Heart left ventricle (tissue), 13 donors: ENCODE data around the gene OR13G1.

Experiments used
- POLR2A ChIP-seq, 2 donors: fragments of 450-650 bp; IDR thresholded peaks; one replicate each; pipeline ENCODE4 v1.6.1; 2017; ENCODE audit warnings: antibody characterized with exemption in 2 of 2, mild to moderate bottlenecking in 2 of 2, moderate library complexity in 2 of 2
- TF ChIP-seq, protein P1 (sequence below), 12 donors: fragments of 200-600 bp; sonication (generic) in 4 of 12; IDR thresholded peaks; one replicate each; pipeline versions ENCODE4 v1.5.0 to v1.8.0; 2018 to 2022; ENCODE audit warnings: antibody characterized with exemption in 12 of 12, mild to moderate bottlenecking in 5 of 12
- donor health status: ischemic (EF 13 %, LVEDD 7.1; RV severe dilation, severe dysfunction).
- donor health status: DM: no; HTN: yes; CAD: no.
- donor health status: DM: no; HTN: no; CAD: no.
- donor health status: ischemic (EF 25% LVEDD 6.9; RV normal size, moderate dysfunction).
- donor health status: ischemic (EF 25% LVEDD 5.7; RV mildly dilated, moderate dysfunction).
- donor health status: ischemic (EF 35%, LVEDD 5.7; RV mildly dilated, moderate dysfunction).
- donor health status: nonischemic (EF 11% LVEDD 7.7; RV severe dilation, severe dysfunction).
- donor health status: DM: yes; HTN: yes; CAD: no.
- donor health status: PGD.
- donor health status: ischemic (EF 29% LVEDD 5.4; RV normal size, mild dysfunction).
- donor health status: nonischemic (EF 23%, LVEDD 6.1; RV moderate dilation, normal function).

DNA sequence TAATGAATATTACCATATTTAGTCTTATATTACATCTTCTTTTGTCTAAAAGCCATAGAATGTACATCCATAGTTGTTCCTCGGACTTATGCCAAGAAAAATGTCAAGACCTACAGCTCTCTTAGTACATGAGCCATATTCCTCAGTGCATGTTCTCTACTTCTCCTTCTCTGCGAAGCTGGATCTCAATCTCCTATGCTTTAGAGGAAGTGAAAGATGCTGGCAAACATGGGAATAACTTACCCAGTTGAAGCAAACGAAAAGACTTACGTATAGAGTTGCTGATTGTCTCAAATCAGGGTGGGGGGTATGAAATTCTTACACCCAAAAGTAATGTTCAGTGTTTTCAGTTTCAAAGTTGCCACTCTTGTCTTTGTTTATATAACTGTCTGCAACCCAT lies 32.7 kb downstream of the OR13G1 start:
- TF ChIP-seq, protein P1, sequence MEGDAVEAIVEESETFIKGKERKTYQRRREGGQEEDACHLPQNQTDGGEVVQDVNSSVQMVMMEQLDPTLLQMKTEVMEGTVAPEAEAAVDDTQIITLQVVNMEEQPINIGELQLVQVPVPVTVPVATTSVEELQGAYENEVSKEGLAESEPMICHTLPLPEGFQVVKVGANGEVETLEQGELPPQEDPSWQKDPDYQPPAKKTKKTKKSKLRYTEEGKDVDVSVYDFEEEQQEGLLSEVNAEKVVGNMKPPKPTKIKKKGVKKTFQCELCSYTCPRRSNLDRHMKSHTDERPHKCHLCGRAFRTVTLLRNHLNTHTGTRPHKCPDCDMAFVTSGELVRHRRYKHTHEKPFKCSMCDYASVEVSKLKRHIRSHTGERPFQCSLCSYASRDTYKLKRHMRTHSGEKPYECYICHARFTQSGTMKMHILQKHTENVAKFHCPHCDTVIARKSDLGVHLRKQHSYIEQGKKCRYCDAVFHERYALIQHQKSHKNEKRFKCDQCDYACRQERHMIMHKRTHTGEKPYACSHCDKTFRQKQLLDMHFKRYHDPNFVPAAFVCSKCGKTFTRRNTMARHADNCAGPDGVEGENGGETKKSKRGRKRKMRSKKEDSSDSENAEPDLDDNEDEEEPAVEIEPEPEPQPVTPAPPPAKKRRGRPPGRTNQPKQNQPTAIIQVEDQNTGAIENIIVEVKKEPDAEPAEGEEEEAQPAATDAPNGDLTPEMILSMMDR (IDR thresholded peaks at IDR 0.05) = no peak
- TF ChIP-seq POLR2A (IDR thresholded peaks at IDR 0.05) = no peak
